Measurements from ENCODE around the gene AKNA.

- TF ChIP-seq CTCF (IDR thresholded peaks at IDR 0.05; ENCODE audit: insufficient read depth, low read depth, low read length) (no peak), EZH2 (IDR thresholded peaks at IDR 0.05; ENCODE audit: insufficient read depth, low read length) (no peak)
Measured at GRCh38 chr9:114428466-114428865, 40.7 kb upstream of the AKNA start.
